Islet of Langerhans (tissue), 1 donor: ENCODE data around the gene WDR74.

Source experiments
- FAIRE-seq: peaks from one replicate; lab custom pipeline; 2011; peaks lifted over from hg19 to GRCh38; lab: Jason Lieb, UNC

Gene WDR74

DNA sequence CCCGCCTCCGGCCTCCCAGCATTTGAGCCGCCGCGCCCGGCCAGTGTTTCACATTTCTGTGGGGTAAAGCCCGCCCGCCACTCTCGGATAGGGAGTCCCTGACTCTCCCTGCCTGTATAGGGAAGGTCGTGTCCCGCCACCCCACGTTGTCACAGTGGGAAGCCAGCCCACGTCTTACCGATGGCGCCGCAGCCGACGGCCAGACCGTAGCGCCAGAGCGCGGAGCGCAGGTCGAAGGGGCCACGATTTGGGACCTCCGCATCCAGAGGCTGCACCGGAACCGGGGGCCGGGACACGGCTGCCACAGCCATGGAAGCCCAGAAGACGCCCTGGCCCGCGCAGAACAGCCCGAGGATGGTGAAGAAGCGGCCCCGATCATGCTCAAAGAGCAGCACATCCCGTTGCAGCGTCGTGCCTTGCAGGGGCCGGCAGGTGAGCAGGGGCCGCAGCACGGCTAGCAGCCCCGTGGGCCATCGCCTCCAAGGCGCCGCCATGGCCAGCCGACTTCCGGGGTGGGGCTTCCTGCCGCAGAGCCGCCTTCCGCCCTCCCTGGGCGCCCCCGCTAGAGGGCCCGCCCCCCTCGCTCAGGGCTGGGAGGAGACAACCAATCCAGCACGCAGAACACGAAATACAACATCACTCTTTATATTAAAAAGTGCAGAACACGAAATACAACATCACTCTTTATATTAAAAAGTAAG lies 47.7 kb downstream of the WDR74 start, which contains the start of gene TMEM223:
Gene TMEM223, minus strand, starts transcription at position 506 of the 701 bp plus-strand sequence. Its CDS starts 12 bp downstream, at position 494.
- no peak for FAIRE-seq

- no peak for FAIRE-seq
These were observed 49.8 kb downstream of the WDR74 start for GRCh38 chr11:62789576-62789975.

DNA sequence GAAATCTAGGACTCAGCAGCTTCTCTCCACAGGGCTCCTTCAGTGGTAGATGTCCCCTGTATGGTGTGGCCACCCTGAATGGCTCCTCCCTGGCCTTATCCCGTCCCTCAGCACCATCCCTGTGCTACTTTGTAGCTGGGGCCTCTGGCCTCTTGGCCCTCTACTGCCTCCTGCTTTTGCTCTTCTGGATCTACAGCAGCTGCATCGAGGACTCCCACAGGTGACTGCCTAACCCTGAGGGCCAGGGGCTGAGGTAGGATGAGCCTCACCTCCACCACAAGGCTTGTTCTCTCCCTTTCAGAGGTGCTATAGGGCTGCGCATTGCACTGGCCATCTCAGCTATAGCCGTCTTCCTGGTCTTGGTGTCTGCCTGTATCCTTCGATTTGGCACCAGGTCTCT lies 50.4 kb downstream of the WDR74 start:
- no peak for FAIRE-seq

DNA sequence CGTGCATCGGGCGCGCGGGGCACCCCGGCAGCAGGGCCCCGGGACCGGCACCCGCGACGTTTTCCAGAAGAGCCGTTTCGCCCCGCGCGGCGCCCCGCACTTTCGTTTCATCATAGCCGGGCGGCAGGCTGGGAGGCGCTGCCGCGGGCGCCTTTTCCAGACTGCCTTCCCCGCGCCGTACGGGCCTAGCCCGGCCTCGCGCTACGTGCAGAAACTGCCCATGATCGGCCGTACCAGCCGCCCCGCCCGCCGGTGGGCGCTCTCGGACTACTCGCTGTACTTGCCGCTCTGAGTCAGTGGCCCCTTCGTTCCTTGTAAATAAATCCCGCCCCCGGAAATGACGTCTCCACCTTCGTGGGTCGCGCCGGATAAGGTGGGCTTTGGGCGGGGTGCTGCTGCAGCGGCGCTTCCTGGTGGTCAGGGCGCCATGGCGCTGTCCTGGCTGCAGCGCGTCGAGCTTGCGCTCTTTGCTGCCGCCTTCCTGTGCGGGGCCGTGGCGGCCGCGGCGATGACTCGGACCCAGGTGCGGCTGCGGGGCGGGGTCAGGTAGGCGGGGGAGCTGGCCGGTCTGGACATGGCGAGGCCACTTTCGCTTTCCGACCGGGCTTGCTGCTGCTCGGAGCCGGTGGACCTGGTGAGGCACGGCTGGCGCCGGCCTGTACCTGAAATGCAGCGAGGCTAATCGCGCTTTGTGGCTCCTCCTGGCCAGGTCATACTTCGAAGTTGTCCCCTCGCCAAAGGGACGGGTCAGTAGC lies 52.2 kb downstream of the WDR74 start, which contains the start of gene TMEM179B:
Gene TMEM179B, plus strand, starts transcription at position 398 of the 755 bp plus-strand sequence. Its CDS starts 30 bp downstream, at position 428.
- FAIRE-seq: no peak

- no peak for FAIRE-seq
These were observed 52.9 kb downstream of the WDR74 start for GRCh38 chr11:62786318-62787004.
